Measurements from ENCODE around the gene CRYGN.

The CRYGN gene, protein sequence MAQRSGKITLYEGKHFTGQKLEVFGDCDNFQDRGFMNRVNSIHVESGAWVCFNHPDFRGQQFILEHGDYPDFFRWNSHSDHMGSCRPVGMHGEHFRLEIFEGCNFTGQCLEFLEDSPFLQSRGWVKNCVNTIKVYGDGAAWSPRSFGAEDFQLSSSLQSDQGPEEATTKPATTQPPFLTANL

GRCh38 chr7:151439855-151440798 is at the start of gene CRYGN:
CRYGN (minus strand) TSS chr7:151440141; CDS start chr7:151439917, 224 bp downstream.
- no peak for DNase-seq

- DNase-seq = no peak
Measured at GRCh38 chr7:151489498-151489897, 49.6 kb upstream of the CRYGN start.

GRCh38 chr7:151488096-151488495 is 48.2 kb upstream of the CRYGN start:
- no peak for DNase-seq

GRCh38 chr7:151487228-151487627 is 47.3 kb upstream of the CRYGN start:
- no peak for DNase-seq

DNA sequence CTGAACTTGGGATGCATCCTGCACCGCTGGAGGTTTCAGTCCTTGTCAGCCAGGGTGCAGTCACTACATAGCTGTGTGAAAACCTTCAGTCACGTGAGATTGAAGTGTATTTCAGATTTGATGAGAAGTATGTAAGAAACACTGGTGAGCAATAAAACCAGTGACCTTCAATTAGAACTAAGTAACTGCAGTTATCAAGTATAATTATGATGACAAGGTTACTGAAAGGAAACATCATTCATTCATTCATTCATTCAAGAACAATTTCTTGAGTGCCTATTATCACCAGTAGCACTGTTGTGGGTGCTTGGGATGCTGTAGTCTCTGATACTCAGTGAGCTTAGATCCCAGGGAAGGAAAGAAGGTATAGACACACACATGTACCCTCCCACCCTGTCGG is 46.1 kb upstream of the CRYGN start:
- DNase-seq = no peak

DNA sequence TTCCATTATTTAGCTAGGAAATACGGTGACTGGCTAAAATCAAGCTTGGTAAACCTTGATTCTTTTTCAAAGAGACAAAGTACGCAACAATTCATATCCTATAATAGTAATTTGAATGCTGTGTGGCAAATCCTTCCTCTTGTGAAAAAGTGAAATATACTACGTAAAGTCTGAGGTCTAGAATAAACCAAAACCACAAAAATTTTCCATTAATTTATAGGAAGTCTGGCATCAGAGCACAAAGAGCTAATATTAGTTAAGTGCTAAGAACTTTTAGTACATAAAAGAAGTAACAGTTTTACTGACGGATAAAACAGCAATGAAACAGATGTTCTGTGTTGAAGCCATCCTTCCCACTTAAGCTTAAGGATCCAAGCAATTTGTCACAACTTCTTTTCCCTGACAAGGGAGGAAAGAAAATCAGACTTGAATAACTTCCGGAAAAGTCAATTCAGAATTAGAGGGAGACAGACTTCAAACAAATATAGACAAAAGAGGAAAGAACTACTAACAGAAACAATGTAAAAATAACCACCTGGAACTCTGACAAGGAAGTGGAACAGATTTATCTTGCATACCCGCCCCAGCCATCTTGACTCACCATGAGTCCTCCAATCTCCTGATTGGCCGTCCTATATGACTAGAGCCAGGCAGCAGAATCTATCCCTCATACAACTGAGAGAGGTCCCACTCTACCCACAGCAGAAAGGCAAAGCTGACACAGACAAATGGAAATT is 45.2 kb upstream of the CRYGN start:
- no peak for DNase-seq

- DNase-seq = no peak
Measured at GRCh38 chr7:151483711-151483983, 43.7 kb upstream of the CRYGN start.

DNA sequence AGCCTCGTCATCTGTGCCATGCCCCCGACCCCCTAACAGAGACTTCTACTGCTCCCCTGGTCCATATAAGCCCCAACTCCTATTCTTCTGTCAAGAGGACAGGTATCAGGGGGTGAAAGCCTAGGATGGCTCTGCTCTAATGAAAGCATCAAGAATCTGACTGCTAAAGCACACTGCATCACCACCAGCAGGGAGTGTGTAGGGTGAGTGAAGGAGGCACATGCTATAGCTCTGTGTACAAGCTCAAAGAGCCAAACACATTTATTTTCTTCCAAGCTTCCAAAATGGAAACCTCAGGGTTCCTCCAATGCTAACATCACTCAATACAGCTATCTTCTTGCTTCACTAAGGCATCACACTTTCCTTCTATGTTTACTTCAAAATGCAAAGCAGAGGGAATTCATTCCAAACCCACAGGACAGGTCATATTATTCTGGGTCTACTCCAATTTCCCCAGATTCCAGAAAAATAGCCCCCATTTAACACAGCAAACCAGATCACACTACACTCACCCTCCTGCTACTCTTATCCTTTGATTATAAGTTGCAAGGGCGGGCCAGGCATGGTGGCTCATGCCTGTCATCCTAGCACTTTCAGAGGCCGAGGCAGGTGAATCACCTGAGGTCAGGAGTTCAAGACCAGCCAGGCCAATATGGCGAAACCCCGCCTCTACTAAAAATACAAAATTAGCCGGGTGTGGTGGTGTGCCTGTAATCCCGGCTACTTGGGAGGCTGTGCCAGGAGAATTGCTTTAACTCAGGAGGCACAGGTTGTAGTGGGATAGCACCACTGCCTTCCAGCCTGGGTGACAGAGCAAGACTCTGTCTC is 43.2 kb upstream of the CRYGN start:
- DNase-seq = no peak

DNA sequence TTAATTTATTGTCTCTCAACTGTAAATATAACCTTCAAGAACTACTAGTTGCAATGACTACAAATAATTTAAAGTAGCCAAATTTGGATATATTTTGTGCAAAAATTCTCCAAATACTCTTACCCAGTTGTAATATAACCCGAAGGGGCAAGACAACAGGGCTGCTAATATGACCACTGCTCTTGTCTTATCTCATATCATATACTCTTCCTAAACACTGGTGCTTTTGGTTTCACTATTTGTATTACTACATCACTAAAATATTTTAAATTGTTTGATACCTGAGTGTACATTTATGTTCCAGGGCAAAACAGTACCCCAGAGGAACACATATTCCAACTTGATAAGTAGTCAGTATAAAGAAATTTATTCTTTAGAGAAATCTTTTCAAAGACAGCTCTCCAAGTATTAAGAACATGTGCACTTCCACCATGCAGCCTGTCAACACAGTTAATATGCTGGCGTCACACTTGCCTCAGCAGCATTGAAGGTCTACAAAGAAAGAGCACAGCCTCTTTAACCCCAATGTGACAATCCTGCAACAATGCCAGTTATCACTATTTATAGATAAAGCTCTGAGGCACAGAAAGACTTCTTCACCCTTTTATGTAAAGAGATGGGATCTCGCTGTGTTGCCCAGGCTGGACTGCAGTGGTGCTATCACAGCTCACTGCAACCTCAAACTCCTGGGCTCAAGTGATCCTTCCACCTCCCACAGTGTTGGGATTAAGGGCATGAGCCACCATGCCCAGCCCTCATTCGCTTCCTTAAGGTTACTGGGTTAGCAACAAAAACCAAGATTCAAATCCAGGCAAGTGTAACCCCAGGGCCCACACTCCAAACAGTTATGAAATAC is 41.9 kb upstream of the CRYGN start:
- DNase-seq = no peak

DNA sequence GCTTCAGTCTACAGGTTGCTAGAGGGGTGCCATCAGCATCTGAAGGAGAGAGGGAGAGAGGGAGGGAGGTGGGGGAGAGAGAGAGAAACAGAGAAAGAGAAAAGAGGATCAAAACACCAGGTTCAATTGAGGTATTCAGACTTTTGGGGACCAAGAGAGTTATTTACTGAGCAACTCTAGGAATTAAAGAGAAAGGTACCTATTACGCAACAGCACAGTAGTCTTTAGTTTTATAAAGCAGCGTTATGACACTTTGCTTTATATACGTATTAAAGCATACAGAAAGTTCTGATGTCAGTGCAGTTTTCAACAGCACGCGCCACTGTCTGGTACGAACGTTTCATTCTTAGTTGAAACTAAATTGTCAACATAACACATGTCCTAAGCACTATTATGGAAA is 37.9 kb upstream of the CRYGN start:
- DNase-seq = no peak

- DNase-seq = no peak
Measured at GRCh38 chr7:151472644-151473380, 32.9 kb upstream of the CRYGN start.

GRCh38 chr7:151470711-151471110 is 30.8 kb upstream of the CRYGN start:
- DNase-seq = no peak

- DNase-seq = no peak
Measured at GRCh38 chr7:151469281-151469680, 29.3 kb upstream of the CRYGN start.

DNA sequence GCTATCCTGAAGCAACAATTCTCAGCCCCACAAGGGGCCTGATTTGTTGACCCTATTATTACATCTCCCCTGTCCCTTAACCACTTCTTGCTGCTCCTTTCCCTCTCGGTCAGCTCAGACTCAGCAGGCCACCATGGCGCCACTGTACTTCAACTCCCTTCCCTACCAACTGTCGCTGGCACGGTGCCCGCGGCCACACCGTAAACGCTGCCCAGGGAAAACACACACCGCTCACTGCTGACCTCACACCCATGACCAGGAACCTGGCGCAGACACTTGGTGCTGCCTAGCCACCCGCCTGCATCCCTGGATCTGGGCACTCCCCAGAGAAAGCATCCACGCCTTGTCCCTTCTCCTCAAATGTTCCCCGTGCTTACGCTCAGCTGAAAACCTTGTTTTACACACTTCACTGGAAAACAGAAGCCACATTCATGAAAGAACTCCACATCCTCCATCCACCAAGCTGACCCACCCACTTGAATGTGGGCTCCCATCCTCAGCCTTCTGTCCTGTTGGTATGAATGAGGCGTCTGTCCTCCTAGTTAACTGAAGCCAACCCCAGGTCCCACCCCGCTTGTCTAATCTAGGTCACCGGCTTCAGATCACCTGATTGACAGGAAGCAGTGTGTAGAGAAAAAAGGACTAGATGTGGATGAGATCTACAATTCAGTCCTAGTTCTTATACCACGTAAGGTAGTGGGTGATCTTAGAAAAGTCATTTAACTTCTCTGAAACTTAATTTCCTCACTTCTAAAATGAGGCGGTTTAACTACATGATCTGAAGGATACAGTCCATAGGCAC is 28.5 kb upstream of the CRYGN start:
- DNase-seq = no peak

DNA sequence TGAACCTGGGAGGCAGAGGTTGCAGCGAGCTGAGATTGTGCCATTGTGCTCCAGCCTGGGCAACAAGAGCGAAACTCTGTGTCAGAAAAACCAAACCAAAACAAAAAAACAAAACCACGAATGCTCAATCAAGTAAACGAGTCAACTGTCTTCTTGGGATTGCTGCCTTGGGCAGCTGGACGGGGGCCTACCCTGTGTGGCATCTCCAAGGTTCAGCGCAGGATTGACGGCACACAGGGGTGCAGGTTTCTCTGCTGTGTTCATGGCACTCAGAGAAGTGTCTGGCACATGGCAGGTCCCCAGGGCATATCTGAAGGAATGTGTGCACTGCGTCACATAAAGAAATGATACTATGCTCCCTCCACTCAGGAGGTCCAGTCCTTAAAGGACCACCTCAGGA is 25.2 kb upstream of the CRYGN start:
- no peak for DNase-seq

- no peak for DNase-seq
Measured at GRCh38 chr7:151462306-151462779, 22.4 kb upstream of the CRYGN start.

DNA sequence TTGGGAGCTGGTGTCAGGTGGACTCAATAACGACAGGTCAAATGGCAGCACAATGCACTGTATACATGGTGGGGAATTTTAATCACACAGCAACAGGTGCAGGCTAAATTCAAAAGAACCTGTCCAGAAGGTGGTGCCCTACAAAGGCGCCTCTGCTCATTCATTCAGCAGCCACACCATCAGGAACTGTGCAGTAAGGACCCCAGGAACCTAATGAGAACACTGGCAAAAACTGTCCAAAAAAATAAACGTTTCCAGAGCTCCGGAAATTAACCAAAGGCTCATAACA is 21.9 kb upstream of the CRYGN start:
- no peak for DNase-seq

GRCh38 chr7:151461096-151461941 is 21.4 kb upstream of the CRYGN start:
- no peak for DNase-seq

- DNase-seq = no peak
Measured at GRCh38 chr7:151460474-151460855, 20.5 kb upstream of the CRYGN start.
